AG09319 (cell line): Measurements from ENCODE around the gene EML6.
"Not testable (repeated sequence)": the region's sequence is repeated elsewhere in the genome, so short reads cannot be mapped to it uniquely, and the experiment has no call there.

ENCODE experiments used
- DNase-seq: peaks from one replicate; pipeline ENCODE4 v3.0.0-alpha.2; 2010; ENCODE audit warnings: low read depth; ENCODE audit errors: extremely low read depth
- TF ChIP-seq, protein P1 (sequence below): IDR thresholded peaks from 2 replicates; pipeline ENCODE4 v1.5.1; 2011; ENCODE audit warnings: low read depth, mild to moderate bottlenecking, inconsistent platforms, low read length, moderate library complexity

EML6 gene

DNA sequence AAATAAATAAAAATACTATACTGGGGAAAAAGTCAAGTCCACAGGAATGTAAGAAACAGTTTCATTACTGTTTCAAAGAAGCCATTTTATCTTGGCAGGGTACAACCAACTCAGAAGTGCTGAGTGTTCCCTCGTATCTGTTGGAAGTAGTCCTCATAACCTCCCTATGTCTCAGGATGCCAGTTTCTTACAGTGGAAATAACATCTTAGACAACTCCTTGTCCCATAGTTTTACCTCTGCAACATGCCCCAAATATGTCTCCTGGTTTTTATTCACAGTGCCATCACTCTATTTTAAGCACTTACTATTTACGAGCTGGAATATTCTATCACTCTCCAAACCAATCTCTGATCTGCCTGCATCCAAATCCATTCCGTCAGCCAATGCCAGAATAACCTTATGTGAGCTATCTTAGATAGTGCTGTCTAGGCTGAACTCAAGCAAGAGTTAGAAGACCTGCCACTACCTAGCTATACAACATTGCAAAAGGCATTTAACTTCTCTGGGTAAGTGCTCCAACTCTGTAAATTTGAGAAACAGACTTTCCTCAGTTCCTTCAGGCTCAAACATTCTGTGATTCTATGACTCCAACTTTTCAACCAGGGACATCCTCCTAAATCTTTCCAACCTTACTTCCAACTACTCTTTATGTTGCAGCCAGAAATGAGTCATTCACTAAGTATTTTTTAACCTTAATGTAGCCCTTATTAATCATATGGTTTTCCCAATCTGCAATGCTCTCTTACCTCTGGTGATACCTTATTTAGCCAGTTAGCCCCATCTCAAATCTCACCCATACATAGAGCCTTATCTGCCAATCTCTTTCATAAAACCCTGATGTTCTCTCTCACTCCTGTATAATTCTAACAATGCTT is 260.1 kb downstream of the EML6 start:
- TF ChIP-seq, protein P1, sequence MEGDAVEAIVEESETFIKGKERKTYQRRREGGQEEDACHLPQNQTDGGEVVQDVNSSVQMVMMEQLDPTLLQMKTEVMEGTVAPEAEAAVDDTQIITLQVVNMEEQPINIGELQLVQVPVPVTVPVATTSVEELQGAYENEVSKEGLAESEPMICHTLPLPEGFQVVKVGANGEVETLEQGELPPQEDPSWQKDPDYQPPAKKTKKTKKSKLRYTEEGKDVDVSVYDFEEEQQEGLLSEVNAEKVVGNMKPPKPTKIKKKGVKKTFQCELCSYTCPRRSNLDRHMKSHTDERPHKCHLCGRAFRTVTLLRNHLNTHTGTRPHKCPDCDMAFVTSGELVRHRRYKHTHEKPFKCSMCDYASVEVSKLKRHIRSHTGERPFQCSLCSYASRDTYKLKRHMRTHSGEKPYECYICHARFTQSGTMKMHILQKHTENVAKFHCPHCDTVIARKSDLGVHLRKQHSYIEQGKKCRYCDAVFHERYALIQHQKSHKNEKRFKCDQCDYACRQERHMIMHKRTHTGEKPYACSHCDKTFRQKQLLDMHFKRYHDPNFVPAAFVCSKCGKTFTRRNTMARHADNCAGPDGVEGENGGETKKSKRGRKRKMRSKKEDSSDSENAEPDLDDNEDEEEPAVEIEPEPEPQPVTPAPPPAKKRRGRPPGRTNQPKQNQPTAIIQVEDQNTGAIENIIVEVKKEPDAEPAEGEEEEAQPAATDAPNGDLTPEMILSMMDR: no peak
- DNase-seq: no peak

DNA sequence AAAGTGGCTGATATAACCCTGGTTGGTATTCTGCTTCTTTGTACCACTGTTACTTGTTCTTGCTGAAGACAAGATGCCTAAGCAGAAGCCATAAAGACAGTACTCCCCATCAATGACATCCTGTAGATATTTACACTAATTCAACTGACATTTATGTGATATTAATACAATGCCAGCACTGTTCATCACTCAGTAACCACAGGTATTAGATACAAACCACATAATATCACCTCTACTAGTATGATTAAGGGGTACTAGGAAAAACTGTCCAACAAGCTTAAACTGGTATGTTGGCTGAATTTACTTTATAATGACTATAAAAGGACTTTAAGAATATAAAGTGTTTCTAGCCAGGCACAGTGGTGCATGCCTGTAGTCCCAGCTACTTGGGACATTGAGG is 261.0 kb downstream of the EML6 start:
- TF ChIP-seq, protein P1: no peak
- DNase-seq: no peak

DNA sequence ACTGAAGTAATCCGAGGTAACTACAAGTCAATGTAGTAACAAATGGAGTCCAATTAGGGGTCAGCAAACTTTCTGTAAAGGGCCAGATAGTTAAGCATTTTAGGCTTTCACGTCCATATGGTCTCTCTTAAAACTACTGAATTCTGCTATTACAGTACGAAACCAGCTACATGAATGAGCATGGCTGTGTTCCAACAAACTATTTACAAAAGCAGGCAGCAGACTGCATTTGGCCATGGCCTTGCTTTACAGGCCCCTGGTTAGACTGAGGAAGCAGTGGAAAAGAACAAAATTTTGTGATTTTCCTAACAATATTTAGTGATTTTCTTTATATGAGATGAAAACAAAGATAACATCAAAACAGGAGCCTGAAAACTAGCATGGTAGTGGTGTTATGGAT is 262.8 kb downstream of the EML6 start:
- TF ChIP-seq, protein P1: no peak
- no peak for DNase-seq

DNA sequence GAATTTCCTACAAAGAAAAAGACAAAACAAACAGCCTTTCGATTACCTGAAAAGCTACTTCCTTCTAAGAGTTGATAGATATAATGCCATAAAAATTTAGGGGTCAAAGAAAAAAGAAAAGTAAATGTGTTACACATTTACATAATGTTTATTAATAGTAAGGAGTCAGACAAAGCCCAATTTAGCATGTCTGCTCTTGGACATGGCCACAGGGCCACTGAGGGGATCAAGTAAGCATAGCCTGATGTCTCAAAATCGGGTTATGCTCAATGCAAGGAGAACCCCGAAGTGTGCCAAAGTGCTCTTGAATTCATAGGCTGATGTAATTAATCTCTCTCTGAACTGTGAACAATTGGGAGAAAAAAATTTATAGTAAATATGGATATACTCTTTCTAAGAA is 265.1 kb downstream of the EML6 start:
- TF ChIP-seq, protein P1: no peak
- DNase-seq: no peak

DNA sequence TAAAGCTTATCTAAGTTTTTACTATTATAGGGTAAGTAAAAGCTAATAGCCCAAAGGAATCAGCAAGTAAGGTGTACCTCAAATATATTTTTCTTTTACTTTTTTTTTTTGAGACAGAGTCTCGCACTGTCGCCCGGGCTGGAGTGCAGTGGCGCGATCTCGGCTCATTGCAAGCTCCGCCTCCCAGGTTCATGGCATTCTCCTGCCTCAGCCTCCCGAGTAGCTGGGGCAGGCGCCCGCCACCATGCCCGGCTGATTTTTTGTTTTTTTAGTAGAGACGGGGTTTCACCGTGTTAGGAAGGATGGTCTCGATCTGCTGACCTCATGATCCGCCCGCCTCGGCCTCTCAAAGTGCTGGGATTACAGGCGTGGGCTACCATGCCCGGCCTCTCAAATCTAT is 267.2 kb downstream of the EML6 start:
- not testable (repeated sequence) for DNase-seq

DNA sequence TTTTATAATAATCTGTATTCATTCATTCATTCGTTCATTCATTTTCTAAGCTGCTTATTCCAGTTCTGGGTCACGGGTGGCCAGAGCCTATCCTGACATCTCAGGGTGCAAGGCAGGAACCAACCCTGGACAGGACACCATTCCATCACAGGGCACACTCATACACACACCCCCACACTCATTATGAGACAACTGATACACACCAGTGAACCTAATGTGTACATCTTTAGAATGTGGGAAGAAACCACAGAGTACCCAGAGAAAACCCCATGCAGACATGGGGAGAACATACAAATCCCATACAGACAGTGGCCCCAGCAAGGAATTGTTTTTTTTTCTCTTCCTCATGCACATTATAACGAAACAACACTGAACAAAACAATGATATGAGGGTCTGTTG is 272.1 kb downstream of the EML6 start:
- TF ChIP-seq, protein P1: no peak
- DNase-seq: no peak

DNA sequence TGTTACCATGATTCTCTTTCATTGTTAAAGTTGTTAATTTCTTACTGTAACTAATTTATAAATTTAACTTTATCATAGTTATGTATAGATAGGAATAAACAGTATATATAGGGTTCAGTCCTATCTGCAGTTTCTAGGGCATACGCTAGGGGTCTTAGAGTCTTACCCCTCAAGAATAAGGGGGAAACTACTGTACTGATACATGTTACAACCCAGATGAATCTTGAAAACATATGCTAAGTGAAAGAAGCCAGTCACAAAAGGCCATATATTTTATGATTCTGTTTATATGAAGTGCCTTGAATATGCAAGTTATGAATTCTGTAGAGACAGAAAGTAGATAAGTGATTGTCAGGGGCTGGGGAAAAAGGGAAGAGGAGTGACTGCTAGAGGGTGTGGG is 274.4 kb downstream of the EML6 start:
- TF ChIP-seq, protein P1: no peak; the same call in 1 of the 2 replicates
- no peak for DNase-seq

DNA sequence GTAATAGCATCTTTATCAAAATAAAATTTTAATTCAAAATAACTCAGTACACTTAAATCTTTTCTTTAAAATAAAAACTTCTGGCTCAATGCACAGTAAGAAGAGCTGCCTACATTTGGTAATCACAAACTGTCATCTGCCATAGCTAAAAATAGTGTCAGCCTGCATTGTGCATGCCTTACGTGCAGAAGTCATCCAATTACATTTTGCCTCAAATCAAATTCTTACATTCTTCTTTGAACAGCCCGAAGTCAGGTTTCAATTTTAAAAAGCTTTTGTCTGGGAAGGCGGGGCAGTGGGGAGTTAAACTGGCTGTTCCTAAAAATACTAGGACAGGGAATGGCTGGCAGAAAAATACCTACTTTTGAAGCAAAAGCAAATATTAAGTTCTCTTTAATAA is 275.7 kb downstream of the EML6 start:
- TF ChIP-seq, protein P1: no peak
- peak; percentile 34 for DNase-seq
